Left lobe of liver (tissue), 2 donors: ENCODE measurements around the gene DEPP1. TPM values are rescaled to one million over a fixed set of nuclear protein-coding genes. Genes with fewer than 3 reads are reported as not detected.

Experiments used
- ATAC-seq: fragments of 200-7000 bp; cut with Tn5 transposase; one replicate; pipeline ENCODE4 v1.9.1; 2020; ENCODE audit warnings: mild to moderate bottlenecking, moderate library complexity
- DNase-seq: peaks from one replicate; pipeline ENCODE4 v3.0.0-alpha.2; 2020; ENCODE audit warnings: low spot score
- total RNA-seq: library from RNA; stranded (reverse); gene quantifications from one replicate; pipeline ENCODE4 v1.2.1, GENCODE V29; 2021
- donor health status: DM: no; HTN: no; CAD: no; lungs with moderate emphysema.
- donor health status: DM: no; HTN: yes; CAD: no.

Gene DEPP1
- total RNA-seq, 1 donor from 2014 or later: 6.8 TPM

- ATAC-seq (peak; percentile 49), DNase-seq (no peak)
Observed at GRCh38 chr10:44980309-44981171, 1.9 kb upstream of the DEPP1 start.

GRCh38 chr10:44979281-44980191, 927 bp upstream of the DEPP1 start:
- no peak for ATAC-seq

GRCh38 chr10:44978213-44978569, 418 bp downstream of the DEPP1 start:
- no peak for DNase-seq
- ATAC-seq: peak; percentile 2

More at GRCh38 chr10:44979281-44980191, 927 bp upstream of the DEPP1 start:
- DNase-seq: no peak

- ATAC-seq (peak; percentile 22), DNase-seq (no peak)
Observed at GRCh38 chr10:44977287-44978212, 1.1 kb downstream of the DEPP1 start.

GRCh38 chr10:44976352-44977198, 2.0 kb downstream of the DEPP1 start:
- no peak for DNase-seq
- ATAC-seq: no peak

GRCh38 chr10:44975431-44976331, 2.9 kb downstream of the DEPP1 start:
- DNase-seq (no peak), ATAC-seq (no peak)

GRCh38 chr10:44974628-44975430, 3.8 kb downstream of the DEPP1 start:
- DNase-seq (peak; percentile 73), ATAC-seq (peak; percentile 71)

GRCh38 chr10:44974082-44974627, 4.5 kb downstream of the DEPP1 start:
- ATAC-seq (no peak), DNase-seq (no peak)

GRCh38 chr10:44973323-44974081, 5.1 kb downstream of the DEPP1 start:
- DNase-seq: no peak
- ATAC-seq: no peak

- DNase-seq (no peak), ATAC-seq (no peak)
Observed at GRCh38 chr10:44972874-44973306, 5.7 kb downstream of the DEPP1 start.

- ATAC-seq (no peak), DNase-seq (no peak)
Observed at GRCh38 chr10:44971935-44972757, 6.5 kb downstream of the DEPP1 start.

GRCh38 chr10:44971434-44971833, 7.2 kb downstream of the DEPP1 start:
- ATAC-seq: no peak

GRCh38 chr10:44970812-44971395, 7.7 kb downstream of the DEPP1 start:
- ATAC-seq: no peak
- no peak for DNase-seq

More at GRCh38 chr10:44971434-44971833, 7.2 kb downstream of the DEPP1 start:
- no peak for DNase-seq

GRCh38 chr10:44969854-44970253, 8.8 kb downstream of the DEPP1 start:
- ATAC-seq (peak; percentile 74), DNase-seq (peak; percentile 81)
